Activated T-cell treated with anti-CD3 and anti-CD28 coated beads for 24 hours (primary cell): ENCODE data around the gene MAP2K5.
A peak's percentile ranks its signal among the peaks of the same experiment; 100 is the strongest.

Source experiments
- DNase-seq: peaks from one replicate; pipeline ENCODE4 v3.0.0-alpha.2; 2020; ENCODE audit warnings: low read depth

The MAP2K5 gene

GRCh38 chr15:67542420-67543347 is at the start of gene MAP2K5:
Gene MAP2K5 (plus strand): TSS chr15:67542703. CDS start chr15:67543336, 633 bp downstream.
- DNase-seq, result peak; percentile 77

GRCh38 chr15:67495585-67495984 is 46.9 kb upstream of the MAP2K5 start:
- no peak for DNase-seq

GRCh38 chr15:67501177-67501835 is 41.2 kb upstream of the MAP2K5 start:
- DNase-seq, result no peak

- DNase-seq, result no peak
Observed at GRCh38 chr15:67501836-67502461, 40.6 kb upstream of the MAP2K5 start.

GRCh38 chr15:67504056-67504455 is 38.4 kb upstream of the MAP2K5 start:
- DNase-seq, result no peak

GRCh38 chr15:67504796-67505195 is 37.7 kb upstream of the MAP2K5 start:
- DNase-seq, result no peak

- no peak for DNase-seq
Observed at GRCh38 chr15:67505675-67506572, 36.6 kb upstream of the MAP2K5 start.

- DNase-seq, result no peak
Observed at GRCh38 chr15:67506775-67507747, 35.4 kb upstream of the MAP2K5 start.

- no peak for DNase-seq
Observed at GRCh38 chr15:67508407-67508806, 34.1 kb upstream of the MAP2K5 start.

- DNase-seq, result no peak
Observed at GRCh38 chr15:67509918-67510317, 32.6 kb upstream of the MAP2K5 start.

GRCh38 chr15:67510597-67511190 is 31.8 kb upstream of the MAP2K5 start:
- no peak for DNase-seq

- DNase-seq, result no peak
Observed at GRCh38 chr15:67511606-67512005, 30.9 kb upstream of the MAP2K5 start.

GRCh38 chr15:67512140-67512539 is 30.4 kb upstream of the MAP2K5 start:
- DNase-seq, result no peak

- DNase-seq, result no peak
Observed at GRCh38 chr15:67512933-67513714, 29.4 kb upstream of the MAP2K5 start.

GRCh38 chr15:67515090-67515489 is 27.4 kb upstream of the MAP2K5 start:
- no peak for DNase-seq

- no peak for DNase-seq
Observed at GRCh38 chr15:67515557-67515956, 26.9 kb upstream of the MAP2K5 start.

- no peak for DNase-seq
Observed at GRCh38 chr15:67520321-67521028, 22.0 kb upstream of the MAP2K5 start.

- DNase-seq, result peak; percentile 82
Observed at GRCh38 chr15:67521029-67521782, 21.3 kb upstream of the MAP2K5 start, which contains the start of gene C15orf61. Gene C15orf61 (plus strand): TSS chr15:67521131. CDS start chr15:67521249, 118 bp downstream.
